Mesothelial cell of epicardium (in vitro differentiated cells): Measurements from ENCODE around the gene PPM1D. TPM values are rescaled to one million over a fixed set of nuclear protein-coding genes. Genes with fewer than 3 reads are reported as not detected.
"Not testable (repeated sequence)": the region's sequence is repeated elsewhere in the genome, so short reads cannot be mapped to it uniquely, and the experiment has no call there.

Source experiments
- DNase-seq, 2 experiments: peaks; one replicate each; pipeline ENCODE4 v3.0.0; 2021; ENCODE audit warnings: low spot score in 2 of 2; ENCODE audit not compliant: unreplicated experiment in 2 of 2
- H3K27ac Mint-ChIP-seq: 2 replicates; pipeline ENCODE4 v1.8.0; 2021; ENCODE audit warnings: mixed read lengths
- H3K27me3 Mint-ChIP-seq: 2 replicates; pipeline ENCODE4 v1.8.0; 2021; ENCODE audit warnings: low read depth, mixed read lengths
- H3K36me3 Mint-ChIP-seq: 2 replicates; pipeline ENCODE4 v1.8.0; 2021; ENCODE audit warnings: mixed read lengths
- H3K4me1 Mint-ChIP-seq: 2 replicates; pipeline ENCODE4 v1.8.0; 2021; ENCODE audit warnings: mixed read lengths
- H3K4me3 Mint-ChIP-seq: 2 replicates; pipeline ENCODE4 v1.8.0; 2021; ENCODE audit warnings: mild to moderate bottlenecking, moderate library complexity, mixed read lengths
- H3K9me3 Mint-ChIP-seq: 2 replicates; pipeline ENCODE4 v1.8.0; 2021; ENCODE audit warnings: mixed read lengths
- total RNA-seq: library from RNA; stranded (reverse); gene quantifications from 3 replicates; pipeline ENCODE4 v1.2.1, GENCODE V29; 2021
- TF ChIP-seq, protein P1 (sequence below): fragments of 200-600 bp; sonication (generic); IDR thresholded peaks from one replicate; pipeline ENCODE4 v1.5.0; 2021; ENCODE audit warnings: antibody characterized with exemption; ENCODE audit not compliant: unreplicated experiment

The PPM1D gene
- total RNA-seq, 1 donor from 2014 or later, result 26.7 TPM

DNA sequence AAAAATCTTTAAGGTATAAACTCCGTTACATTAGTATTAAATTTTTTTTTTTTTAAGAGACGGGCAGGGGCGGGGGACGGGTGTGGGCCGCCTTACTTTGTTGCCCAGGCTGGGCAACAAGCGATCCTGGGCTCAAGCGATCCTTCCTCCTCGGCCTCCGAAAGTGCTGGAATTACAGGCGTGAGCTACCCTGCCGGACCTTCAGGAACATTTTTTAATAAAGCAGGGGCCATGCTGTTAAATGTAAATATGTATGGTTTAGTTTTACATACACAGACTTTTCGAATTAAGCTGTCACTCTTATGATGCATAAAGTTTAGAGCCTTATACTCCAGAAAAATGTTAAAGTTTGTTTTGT lies 2.4 kb downstream of the PPM1D start:
- Mint-ChIP-seq H3K27me3 (no peaks in the 10 kb centered on the region), H3K4me1 (peaks cover 40% of the 10 kb centered on the region), H3K9me3 (no peaks in the 10 kb centered on the region), H3K36me3 (no peaks in the 10 kb centered on the region), H3K27ac (peak overlapping the region; percentile 97), H3K4me3 (peak overlapping the region; percentile 97)
- DNase-seq, result no peak
- TF ChIP-seq, protein P1, sequence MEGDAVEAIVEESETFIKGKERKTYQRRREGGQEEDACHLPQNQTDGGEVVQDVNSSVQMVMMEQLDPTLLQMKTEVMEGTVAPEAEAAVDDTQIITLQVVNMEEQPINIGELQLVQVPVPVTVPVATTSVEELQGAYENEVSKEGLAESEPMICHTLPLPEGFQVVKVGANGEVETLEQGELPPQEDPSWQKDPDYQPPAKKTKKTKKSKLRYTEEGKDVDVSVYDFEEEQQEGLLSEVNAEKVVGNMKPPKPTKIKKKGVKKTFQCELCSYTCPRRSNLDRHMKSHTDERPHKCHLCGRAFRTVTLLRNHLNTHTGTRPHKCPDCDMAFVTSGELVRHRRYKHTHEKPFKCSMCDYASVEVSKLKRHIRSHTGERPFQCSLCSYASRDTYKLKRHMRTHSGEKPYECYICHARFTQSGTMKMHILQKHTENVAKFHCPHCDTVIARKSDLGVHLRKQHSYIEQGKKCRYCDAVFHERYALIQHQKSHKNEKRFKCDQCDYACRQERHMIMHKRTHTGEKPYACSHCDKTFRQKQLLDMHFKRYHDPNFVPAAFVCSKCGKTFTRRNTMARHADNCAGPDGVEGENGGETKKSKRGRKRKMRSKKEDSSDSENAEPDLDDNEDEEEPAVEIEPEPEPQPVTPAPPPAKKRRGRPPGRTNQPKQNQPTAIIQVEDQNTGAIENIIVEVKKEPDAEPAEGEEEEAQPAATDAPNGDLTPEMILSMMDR, result no peak

DNA sequence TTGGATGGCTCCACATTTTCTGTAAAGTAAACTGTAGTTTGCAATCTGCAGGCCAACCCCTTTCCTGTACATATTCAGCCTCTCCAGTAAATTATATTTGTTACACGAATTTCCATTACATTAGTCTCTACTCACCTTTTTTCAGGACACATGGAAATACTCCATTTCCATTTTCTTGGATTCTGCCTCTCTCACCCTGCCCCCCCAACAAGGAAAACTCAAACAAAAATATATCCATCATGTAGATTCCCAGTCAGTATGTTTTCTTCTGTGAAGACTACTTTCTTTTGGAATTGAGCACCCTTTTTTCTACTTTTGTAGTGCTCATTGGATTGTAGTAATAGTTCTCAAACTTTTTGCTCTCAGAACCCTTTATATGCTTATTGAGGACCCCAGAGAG lies 2.9 kb downstream of the PPM1D start:
- no peak for DNase-seq
- Mint-ChIP-seq H3K27ac (peak overlapping the region; percentile 97), H3K36me3 (no peaks in the 10 kb centered on the region), H3K9me3 (no peaks in the 10 kb centered on the region), H3K27me3 (no peaks in the 10 kb centered on the region), H3K4me3 (peak overlapping the region; percentile 97), H3K4me1 (peaks cover 40% of the 10 kb centered on the region)
- TF ChIP-seq, protein P1, result no peak

DNA sequence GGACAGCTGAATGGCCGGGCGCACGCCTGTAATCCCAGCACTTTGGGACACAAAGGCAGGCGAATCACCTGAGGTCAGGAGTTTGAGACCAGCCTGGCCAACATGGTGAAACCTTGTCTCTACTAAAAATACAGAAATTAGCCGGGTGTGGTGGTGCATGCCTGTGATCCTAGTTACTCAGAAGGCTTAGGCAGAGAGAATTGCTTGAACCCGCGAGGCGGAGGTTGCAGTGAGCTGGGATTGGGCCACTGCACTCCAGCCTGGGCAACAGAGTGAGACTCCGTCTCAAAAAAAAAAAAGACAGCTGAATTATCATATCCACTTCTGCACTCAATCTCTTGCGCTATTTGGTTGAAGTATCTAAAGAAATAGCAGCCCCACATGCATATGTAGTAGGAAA lies 3.5 kb downstream of the PPM1D start:
- Mint-ChIP-seq H3K4me1 (peaks cover 34% of the 10 kb centered on the region), H3K4me3 (peak overlapping the region; percentile 49), H3K27ac (peak overlapping the region; percentile 74)
- not testable (repeated sequence) for H3K9me3 Mint-ChIP-seq, DNase-seq, H3K36me3 Mint-ChIP-seq, H3K27me3 Mint-ChIP-seq

- Mint-ChIP-seq H3K36me3 (no peaks in the 10 kb centered on the region), H3K9me3 (no peaks in the 10 kb centered on the region), H3K4me1 (peaks cover 26% of the 10 kb centered on the region), H3K27ac (no peak overlapping the region), H3K27me3 (no peaks in the 10 kb centered on the region), H3K4me3 (no peak overlapping the region)
- TF ChIP-seq, protein P1, result no peak
- no peak for DNase-seq
Observed at GRCh38 chr17:60604686-60605334, 4.8 kb downstream of the PPM1D start.

- Mint-ChIP-seq H3K27ac (no peak overlapping the region), H3K9me3 (no peaks in the 10 kb centered on the region)
- TF ChIP-seq, protein P1, result no peak
Observed at GRCh38 chr17:60606036-60606435, 6.0 kb downstream of the PPM1D start.

GRCh38 chr17:60610473-60610872 lies 10.5 kb downstream of the PPM1D start:
- H3K36me3 Mint-ChIP-seq, result no peaks in the 10 kb centered on the region
- peaks cover 8% of the 10 kb centered on the region for H3K4me1 Mint-ChIP-seq
- no peak for DNase-seq
- no peaks in the 10 kb centered on the region for H3K27me3 Mint-ChIP-seq
- H3K9me3 Mint-ChIP-seq, result no peaks in the 10 kb centered on the region
- TF ChIP-seq, protein P1, result no peak
- H3K27ac Mint-ChIP-seq, result no peak overlapping the region
- no peak overlapping the region for H3K4me3 Mint-ChIP-seq

More at GRCh38 chr17:60606036-60606435, 6.0 kb downstream of the PPM1D start:
- H3K4me1 Mint-ChIP-seq, result peaks cover 26% of the 10 kb centered on the region
- H3K36me3 Mint-ChIP-seq, result no peaks in the 10 kb centered on the region
- no peak overlapping the region for H3K4me3 Mint-ChIP-seq
- DNase-seq, result no peak
- no peaks in the 10 kb centered on the region for H3K27me3 Mint-ChIP-seq

DNA sequence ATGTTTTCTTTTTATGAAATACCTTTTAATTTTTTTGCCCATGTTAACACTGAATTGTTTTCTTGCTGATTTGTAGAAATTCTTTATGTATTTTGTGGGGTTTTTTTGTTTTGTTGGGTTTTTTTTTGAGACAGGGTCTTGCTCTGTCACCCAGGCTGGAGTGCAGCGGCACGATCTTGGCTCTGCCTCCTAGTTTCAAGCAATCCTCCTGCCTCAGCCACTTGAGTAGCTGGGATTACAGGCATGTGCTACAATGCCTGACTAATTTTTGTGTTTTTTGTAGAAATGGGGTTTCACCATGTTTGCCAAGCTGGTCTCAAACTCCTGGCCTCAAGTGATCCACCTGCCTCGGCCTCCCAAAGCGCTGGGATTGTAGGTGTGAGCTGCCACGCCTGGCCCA lies 11.3 kb downstream of the PPM1D start:
- not testable (repeated sequence) for H3K36me3 Mint-ChIP-seq, DNase-seq, H3K4me3 Mint-ChIP-seq, H3K27me3 Mint-ChIP-seq, H3K4me1 Mint-ChIP-seq, H3K9me3 Mint-ChIP-seq
- peak overlapping the region; percentile 30 for H3K27ac Mint-ChIP-seq
